Stromal cell of bone marrow (primary cell): ENCODE measurements around the gene SMAD5.

Experiments used
- DNase-seq: peaks from one replicate; pipeline ENCODE4 v3.0.0-alpha.2; 2012; ENCODE audit warnings: low read depth

The SMAD5 gene

DNA sequence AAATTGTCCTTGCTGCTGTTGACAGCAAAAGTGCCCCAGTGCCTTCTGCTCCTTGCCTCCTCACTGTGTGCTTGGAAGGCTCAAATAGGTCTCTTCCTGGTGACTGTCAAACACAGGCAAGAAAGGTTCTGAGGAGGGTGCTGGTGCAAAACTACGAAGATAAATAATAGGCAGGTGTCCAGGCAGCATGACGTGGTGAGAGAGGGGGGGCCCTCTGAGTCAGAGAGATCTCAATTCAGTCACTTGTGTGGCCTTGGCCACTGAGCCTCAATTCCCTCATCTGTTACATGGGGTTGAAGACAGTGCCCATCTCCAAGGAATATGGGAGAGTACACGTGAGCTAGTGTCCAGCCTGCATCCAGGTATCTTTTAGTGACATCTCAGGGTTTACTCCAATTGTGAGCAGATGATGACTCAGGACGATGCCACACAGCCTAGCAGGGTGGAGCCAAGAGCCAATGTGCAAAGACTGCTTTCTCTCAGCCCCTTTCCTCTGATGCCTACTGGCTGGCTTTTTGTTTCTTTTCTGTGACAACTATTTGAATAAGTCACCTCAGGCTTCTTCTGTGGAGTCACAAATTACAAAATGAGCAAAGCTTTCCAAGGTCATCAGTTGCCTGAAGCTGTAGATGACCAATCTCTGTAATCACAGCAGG is 90.1 kb downstream of the SMAD5 start:
- DNase-seq = no peak

DNA sequence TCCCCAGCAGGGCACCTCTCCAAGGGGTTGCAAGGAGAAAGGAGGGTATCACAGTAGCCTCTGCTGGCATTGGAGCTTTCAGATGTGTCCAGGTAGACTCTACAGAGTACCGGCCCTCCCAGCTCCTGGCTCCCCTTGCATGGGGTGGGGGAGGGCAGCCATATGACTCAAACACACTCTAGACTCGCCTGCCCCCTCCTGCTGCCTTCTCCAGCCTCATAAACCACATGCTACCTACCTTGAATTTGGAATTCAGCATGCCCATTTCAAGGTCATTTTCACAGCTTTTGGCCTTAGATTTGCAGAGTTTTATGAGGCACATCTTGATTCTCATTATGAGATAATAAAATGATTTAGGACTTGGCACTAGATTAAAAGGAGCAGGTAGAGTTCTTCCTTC is 93.2 kb downstream of the SMAD5 start:
- no peak for DNase-seq

DNA sequence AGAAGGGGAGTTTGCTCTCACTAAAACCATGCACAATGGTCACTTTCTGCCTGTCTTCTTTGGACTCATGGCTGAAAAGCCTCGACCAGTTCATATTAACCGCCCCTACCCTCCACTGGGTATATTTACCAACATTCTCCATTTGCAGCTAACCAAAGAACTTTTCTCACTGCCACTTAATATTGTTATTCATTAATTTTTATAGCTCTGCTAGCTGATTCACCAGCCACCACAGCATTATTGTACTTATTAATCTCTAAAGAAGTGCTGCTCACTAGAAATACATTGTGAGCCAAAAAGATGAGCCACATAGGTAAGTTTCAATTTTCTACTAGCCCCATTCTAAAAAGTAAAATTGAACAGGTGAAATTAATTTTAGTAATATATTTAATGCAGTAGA is 93.8 kb downstream of the SMAD5 start:
- DNase-seq = no peak

DNA sequence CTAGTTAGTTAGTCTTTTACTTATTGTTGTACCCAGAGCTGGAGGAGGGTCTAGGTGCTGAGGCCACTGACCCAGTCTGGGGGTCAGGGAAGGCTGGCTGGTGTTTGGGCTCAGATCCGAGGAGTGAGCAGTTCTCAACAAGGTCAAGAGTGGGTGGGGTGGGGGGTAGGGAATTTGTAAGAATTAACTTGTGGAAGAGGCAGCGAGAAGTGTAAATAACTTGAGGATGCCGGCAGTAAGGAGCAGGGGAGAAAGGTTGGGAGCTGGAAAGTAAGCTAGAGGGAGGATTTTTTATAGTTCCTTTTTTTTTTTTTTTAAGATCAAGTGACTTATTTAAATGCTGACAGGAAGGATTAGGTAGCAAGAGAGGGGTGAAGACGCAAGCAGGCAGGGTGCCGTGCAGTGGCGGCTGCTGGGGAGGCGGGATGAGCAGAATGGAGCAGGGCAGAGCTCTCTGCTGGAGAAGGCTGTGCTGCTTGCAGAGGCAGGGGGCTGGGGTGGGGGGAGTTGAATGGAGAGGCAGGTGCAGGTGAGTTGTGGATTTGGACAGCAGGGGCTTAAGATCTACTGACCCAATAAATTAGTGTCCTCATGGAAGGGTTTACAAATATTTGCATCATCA is 95.6 kb downstream of the SMAD5 start:
- DNase-seq = no peak

DNA sequence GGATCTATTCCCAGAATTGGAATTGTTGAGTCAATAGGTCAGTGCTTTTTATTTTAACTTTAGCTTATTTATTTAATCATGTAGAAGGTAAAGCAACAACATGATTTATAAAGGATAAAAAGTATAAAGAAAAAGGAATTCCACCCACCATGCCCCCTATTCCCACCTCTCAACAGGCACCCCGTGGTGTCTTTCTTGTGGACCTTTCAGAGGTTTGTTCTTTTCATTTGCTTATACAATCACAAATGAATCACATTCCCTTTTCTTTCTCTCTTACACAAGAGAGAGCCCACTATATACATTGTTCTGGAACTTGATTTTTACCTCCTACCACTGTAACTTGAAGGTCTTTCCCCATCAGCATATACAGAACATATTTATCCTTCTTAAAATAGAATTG is 97.5 kb downstream of the SMAD5 start:
- DNase-seq = no peak

DNA sequence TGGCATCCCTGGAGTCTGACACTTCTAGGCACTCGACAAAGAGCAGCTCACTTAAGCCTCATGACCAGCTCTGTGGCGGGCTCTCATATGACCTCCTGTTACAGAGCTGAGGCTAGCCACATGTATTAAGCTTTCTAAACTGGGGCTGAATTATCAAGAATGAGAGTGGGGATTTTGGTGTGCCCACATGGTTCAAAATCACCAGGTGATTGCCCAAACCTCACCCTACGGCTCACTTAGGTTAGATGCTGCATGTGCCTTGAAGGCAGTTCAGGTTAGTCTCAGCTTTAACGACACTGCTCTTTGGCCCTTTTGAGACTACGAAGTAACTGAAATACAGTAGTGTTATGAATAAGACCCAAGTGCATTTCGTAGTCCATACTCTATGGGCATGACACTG is 99.7 kb downstream of the SMAD5 start:
- DNase-seq = no peak
